Upper lobe of left lung (tissue), 6 donors: Measurements from ENCODE around the gene CCDC110. TPM values are rescaled to one million over a fixed set of nuclear protein-coding genes. Genes with fewer than 3 reads are reported as not detected.
A peak's percentile ranks its signal among the peaks of the same experiment; 100 is the strongest.

Source experiments
- ATAC-seq, 2 donors: fragments of 200-7000 bp; cut with Tn5 transposase; one replicate each; pipeline ENCODE4 v1.9.1; 2022; ENCODE audit warnings: mild to moderate bottlenecking in 2 of 2, moderate library complexity in 2 of 2; ENCODE audit not compliant: low FRiP score in 2 of 2
- DNase-seq, 2 donors: peaks; one replicate each; pipeline ENCODE4 v3.0.0-alpha.2; 2019 to 2020
- H3K27ac ChIP-seq, 4 donors: fragments of 200-600 bp; sonication (generic); one replicate each; pipeline ENCODE4 v1.5.1; 2016 to 2019
- H3K27me3 ChIP-seq, 4 donors: fragments of 200-600 bp; sonication (generic); one replicate each; pipeline ENCODE4 v1.5.1; 2017 to 2019
- H3K36me3 ChIP-seq, 4 donors: fragments of 200-600 bp; sonication (generic); one replicate each; pipeline ENCODE4 v1.5.1; 2016 to 2019
- H3K4me1 ChIP-seq, 4 donors: fragments of 200-600 bp; sonication (generic); one replicate each; pipeline ENCODE4 v1.5.1; 2018 to 2019
- H3K4me3 ChIP-seq, 4 donors: fragments of 200-600 bp; sonication (generic); one replicate each; pipeline ENCODE4 v1.5.1; 2017 to 2019; ENCODE audit warnings: mild to moderate bottlenecking in 2 of 4, moderate library complexity in 1 of 4
- H3K9me3 ChIP-seq, 4 donors: fragments of 200-600 bp; sonication (generic); one replicate each; pipeline ENCODE4 v1.5.1; 2018 to 2019
- EP300 ChIP-seq, 4 donors: sonication (generic); formaldehyde crosslinking; IDR thresholded peaks; one replicate each; pipeline ENCODE4 v1.5.1; 2017; ENCODE audit warnings: antibody characterized with exemption in 4 of 4, control low read depth in 2 of 4
- POLR2A ChIP-seq, 4 donors: fragments of 450-650 bp; IDR thresholded peaks; one replicate each; pipeline ENCODE4 v1.5.1; 2016 to 2017; ENCODE audit warnings: antibody characterized with exemption in 4 of 4, mild to moderate bottlenecking in 2 of 4
- POLR2AphosphoS5 ChIP-seq, 2 donors: sonication (generic); formaldehyde crosslinking; IDR thresholded peaks; one replicate each; pipeline ENCODE4 v1.5.1; 2017; ENCODE audit warnings: antibody characterized with exemption in 2 of 2
- WGBS, 2 donors: methylation state at CpG; one replicate each; pipeline ENCODE4 v1.1.5; 2017 to 2018; 5-methylcytosine and 5-hydroxymethylcytosine counted together
- total RNA-seq, 6 donors: library from RNA; depleted of rRNA in 4 of 6; stranded (reverse); fragments of >200 nt in 4 of 6; gene quantifications; one replicate each; pipeline versions ENCODE4 v1.1.0 to v1.2.1, GENCODE V29; 2016 to 2021
- TF ChIP-seq, protein P1 (sequence below), 6 experiments: fragments of 450-650 bp in 4 of 6; fragments of 200-600 bp in 2 of 6; sonication (generic) in 2 of 6; IDR thresholded peaks; one replicate each; pipeline ENCODE4 v1.5.1; 2016 to 2019; ENCODE audit warnings: antibody characterized with exemption in 6 of 6
- donor health status: DM: no; HTN: no; CAD: no; lungs with moderate emphysema.
- donor health status: DM: no; HTN: yes; CAD: no; lungs with severe emphysema.

CCDC110 gene
- total RNA-seq, 6 donors from 2014 or later: 0.15 to 0.79 (median 0.48) TPM; not detected in 2

DNA sequence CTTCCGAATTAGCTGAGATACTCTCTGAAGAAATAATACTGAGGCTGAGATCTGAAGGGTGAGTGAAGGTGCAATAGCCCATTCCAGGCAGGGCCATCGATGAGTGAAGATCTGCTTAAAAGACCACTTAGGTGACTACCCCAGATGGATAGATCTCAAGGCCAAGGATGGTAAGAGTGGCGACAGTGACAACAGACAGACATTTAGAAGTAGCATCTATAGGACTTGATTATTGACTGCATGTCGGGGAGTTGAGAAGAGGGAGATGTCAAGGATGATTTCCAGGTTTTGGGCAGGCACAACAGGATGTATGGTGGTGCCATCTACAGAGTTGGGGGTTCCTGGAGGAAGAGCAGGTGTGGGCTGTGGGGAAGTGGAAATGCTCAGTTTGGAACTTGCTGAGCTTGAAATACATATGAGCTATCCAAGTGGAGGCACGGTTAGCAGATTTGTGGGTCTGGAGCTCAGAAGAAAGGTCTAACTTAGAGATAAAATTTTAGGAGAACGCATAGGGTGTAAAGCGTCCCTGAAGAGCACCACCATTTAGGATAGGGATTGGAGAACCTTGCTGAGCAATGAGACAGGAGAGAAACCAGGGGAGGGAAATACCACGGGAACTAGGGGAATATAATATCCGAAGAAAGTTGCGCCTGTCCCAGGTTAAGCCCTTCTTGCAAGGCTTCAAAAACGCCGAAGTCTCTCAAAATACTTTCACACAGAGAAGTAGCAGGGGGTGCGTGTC lies 46.5 kb downstream of the CCDC110 start:
- no peaks in the 10 kb centered on the region for H3K9me3 ChIP-seq
- 16 to 17% methylated on average over 11 to 13 of the region's 13 CpGs for WGBS, 2 donors
- H3K27ac ChIP-seq: peak overlapping the region; percentile 92 to 98 (median 96)
- TF ChIP-seq POLR2A (IDR thresholded peaks at IDR 0.05): no peak
- TF ChIP-seq, protein P1, sequence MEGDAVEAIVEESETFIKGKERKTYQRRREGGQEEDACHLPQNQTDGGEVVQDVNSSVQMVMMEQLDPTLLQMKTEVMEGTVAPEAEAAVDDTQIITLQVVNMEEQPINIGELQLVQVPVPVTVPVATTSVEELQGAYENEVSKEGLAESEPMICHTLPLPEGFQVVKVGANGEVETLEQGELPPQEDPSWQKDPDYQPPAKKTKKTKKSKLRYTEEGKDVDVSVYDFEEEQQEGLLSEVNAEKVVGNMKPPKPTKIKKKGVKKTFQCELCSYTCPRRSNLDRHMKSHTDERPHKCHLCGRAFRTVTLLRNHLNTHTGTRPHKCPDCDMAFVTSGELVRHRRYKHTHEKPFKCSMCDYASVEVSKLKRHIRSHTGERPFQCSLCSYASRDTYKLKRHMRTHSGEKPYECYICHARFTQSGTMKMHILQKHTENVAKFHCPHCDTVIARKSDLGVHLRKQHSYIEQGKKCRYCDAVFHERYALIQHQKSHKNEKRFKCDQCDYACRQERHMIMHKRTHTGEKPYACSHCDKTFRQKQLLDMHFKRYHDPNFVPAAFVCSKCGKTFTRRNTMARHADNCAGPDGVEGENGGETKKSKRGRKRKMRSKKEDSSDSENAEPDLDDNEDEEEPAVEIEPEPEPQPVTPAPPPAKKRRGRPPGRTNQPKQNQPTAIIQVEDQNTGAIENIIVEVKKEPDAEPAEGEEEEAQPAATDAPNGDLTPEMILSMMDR (IDR thresholded peaks at IDR 0.05): no peak
- TF ChIP-seq POLR2AphosphoS5 (IDR thresholded peaks at IDR 0.05): no peak
- TF ChIP-seq EP300 (IDR thresholded peaks at IDR 0.05): no peak
- H3K4me3 ChIP-seq: peak overlapping the region; percentile 62 to 84 (median 70)
- peaks cover 0 to 11% (median 2%) of the 10 kb centered on the region in 4 donors for H3K36me3 ChIP-seq
- H3K4me1 ChIP-seq: peaks cover 6 to 22% (median 16%) of the 10 kb centered on the region in 4 donors
- peak; percentile 44 to 49 for ATAC-seq
- DNase-seq: no peak
- no peaks in the 10 kb centered on the region for H3K27me3 ChIP-seq

DNA sequence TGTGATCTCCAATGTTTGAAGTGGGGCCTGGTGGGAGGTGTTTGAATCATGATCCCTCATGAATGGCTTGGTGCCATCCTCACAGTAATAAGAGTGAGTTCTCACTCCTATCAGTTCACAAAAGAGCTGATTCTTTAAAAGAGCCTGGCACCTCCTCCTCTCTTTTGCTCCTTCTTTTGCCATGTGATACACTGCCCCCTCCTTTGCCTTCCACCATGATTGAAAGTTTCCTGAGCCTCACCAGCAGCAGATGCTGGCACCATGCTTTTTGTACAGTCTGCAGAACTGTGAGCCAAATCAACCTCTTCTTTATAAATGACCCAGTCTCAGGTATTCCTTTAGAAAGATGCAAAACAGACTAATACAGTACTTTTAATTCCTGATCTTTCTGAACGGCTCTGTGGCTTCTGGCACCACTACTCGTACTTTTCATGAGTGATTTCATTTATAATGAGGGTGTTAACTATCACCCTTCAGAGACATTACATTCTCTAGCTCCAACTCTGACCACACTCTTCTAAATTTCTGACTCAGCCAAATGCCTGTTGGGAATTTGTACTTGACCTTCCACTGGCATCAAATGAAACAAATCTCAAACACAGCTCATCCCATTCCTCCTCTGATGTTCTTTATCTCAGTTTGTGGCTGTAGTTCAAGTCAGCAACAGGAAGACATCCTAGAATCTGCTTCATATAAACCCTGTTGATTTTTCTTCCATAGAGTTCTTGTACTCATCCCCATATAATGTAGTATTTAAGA lies 50.0 kb downstream of the CCDC110 start:
- Histone ChIP-seq H3K9me3 (no peaks in the 10 kb centered on the region), H3K27ac (no peak overlapping the region), H3K4me3 (no peak overlapping the region), H3K4me1 (peaks cover 6 to 22% (median 16%) of the 10 kb centered on the region in 4 donors), H3K36me3 (peaks cover 4 to 38% (median 9%) of the 10 kb centered on the region in 4 donors), H3K27me3 (no peaks in the 10 kb centered on the region)
- peak in 1 of 2 donors; percentile 34 for ATAC-seq
- DNase-seq: no peak
- TF ChIP-seq POLR2A (IDR thresholded peaks at IDR 0.05) (no peak), EP300 (IDR thresholded peaks at IDR 0.05) (no peak), POLR2AphosphoS5 (IDR thresholded peaks at IDR 0.05) (no peak)
- TF ChIP-seq, protein P1 (IDR thresholded peaks at IDR 0.05): no peak
- 69 to 86% methylated on average over 2 of the region's 2 CpGs for WGBS, 2 donors

DNA sequence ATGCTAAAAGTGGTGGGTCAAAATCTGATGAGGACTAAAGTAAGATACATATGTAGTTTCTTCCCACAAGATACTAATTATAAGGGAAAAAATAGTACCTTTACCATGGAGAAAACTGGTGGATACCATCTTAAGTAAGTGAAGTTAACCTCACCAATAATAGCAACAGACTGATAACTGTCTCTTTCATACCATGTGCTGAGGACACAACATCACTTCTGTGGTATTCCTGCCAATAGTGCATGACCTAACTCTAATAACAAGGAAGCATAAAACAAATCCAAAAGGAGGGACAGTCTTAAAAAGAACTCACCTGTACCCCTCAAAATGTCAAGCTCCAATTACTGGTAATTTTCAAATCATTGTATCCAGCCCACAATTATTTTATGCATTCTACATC lies 54.6 kb downstream of the CCDC110 start:
- Histone ChIP-seq H3K27ac (no peak overlapping the region), H3K36me3 (peaks cover 4 to 73% (median 17%) of the 10 kb centered on the region in 4 donors), H3K4me1 (peaks cover 0 to 5% (median 0%) of the 10 kb centered on the region in 4 donors), H3K4me3 (no peak overlapping the region), H3K9me3 (no peaks in the 10 kb centered on the region), H3K27me3 (no peaks in the 10 kb centered on the region)
- DNase-seq: no peak
- TF ChIP-seq POLR2AphosphoS5 (IDR thresholded peaks at IDR 0.05) (no peak), POLR2A (IDR thresholded peaks at IDR 0.05) (no peak), EP300 (IDR thresholded peaks at IDR 0.05) (no peak)
- TF ChIP-seq, protein P1 (IDR thresholded peaks at IDR 0.05): no peak
- no peak for ATAC-seq

DNA sequence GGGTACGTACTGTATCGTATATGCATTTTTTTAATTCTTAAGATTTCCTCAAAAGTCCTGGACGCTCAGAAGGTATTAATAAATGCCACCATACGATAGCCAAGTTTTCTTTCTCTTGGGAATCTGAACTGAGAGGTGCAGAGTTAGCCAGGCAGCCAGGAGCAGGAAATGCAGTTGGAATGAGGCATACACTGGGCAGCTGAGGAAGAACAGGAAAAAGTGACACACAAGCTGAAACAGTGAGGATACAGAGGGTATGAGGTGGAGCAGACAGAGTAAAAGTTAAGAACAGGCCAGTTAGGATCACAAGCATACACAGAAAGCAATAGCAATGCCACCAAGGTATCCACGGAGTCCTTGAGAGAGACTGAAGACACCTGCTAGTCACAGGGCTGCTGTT lies 59.1 kb downstream of the CCDC110 start:
- Histone ChIP-seq H3K9me3 (no peaks in the 10 kb centered on the region), H3K4me1 (no peaks in the 10 kb centered on the region), H3K27me3 (no peaks in the 10 kb centered on the region), H3K27ac (peak overlapping the region in 1 of 4 donors; percentile 26), H3K4me3 (no peak overlapping the region), H3K36me3 (peaks cover 0 to 76% (median 19%) of the 10 kb centered on the region in 4 donors)
- ATAC-seq (peak in 1 of 2 donors; percentile 30), DNase-seq (no peak)
- TF ChIP-seq, protein P1 (IDR thresholded peaks at IDR 0.05): no peak
- TF ChIP-seq POLR2AphosphoS5 (IDR thresholded peaks at IDR 0.05) (no peak), EP300 (IDR thresholded peaks at IDR 0.05) (no peak)
- WGBS, 2 donors: 85 to 89% methylated on average over 5 of the region's 5 CpGs
